ENCODE measurements around the gene ZNF583. TPM values are rescaled to one million over a fixed set of nuclear protein-coding genes. Genes with fewer than 3 reads are reported as not detected.

Gene ZNF583
- total and polyA plus RNA-seq, 9 of the 15 experiments (the other 6 are each of a cell fraction or from before 2014, with no cell fraction given): 0.92 to 6.7 (median 3.0) TPM

GRCh38 chr19:56403261-56403660 lies 871 bp upstream of the ZNF583 start (continued):
- TF ChIP-seq CHD7 (IDR thresholded peaks at IDR 0.05; ENCODE audit: low read depth, low read length) (no peak), ZNF586 (CRISPR knock-in tag; conservative IDR thresholded peaks at IDR 0.05) (no peak), PTRF (tag; IDR thresholded peaks at IDR 0.05) (no peak), HDGF (IDR thresholded peaks at IDR 0.05) (no peak), ZBTB12 (CRISPR knock-in tag; IDR thresholded peaks at IDR 0.05) (no peak), MBD1 (CRISPR knock-in tag; IDR thresholded peaks at IDR 0.05) (no peak), NFYB (IDR thresholded peaks at IDR 0.05; ENCODE audit: extremely low read depth, insufficient read length) (no peak), ZBTB7A (IDR thresholded peaks at IDR 0.05; ENCODE audit: borderline replicate concordance, control insufficient read depth, low read depth, low read length) (no peak), NBN (IDR thresholded peaks at IDR 0.05; ENCODE audit: low read depth) (no peak), ILK (tag; IDR thresholded peaks at IDR 0.05; ENCODE audit: borderline replicate concordance, low read depth) (no peak)
